Activated CD4-positive, alpha-beta T cell treated with anti-CD3 and anti-CD28 coated beads, Interleukin-2, Interleukin-4, amounts not matched to agents 100 ng/mL and 50 ng/mL, durations not matched to agents 16 hours and 8 hours (primary cell): ENCODE data around the gene TMEM9.

ENCODE experiments used
- DNase-seq: peaks from one replicate; pipeline ENCODE4 v3.0.0-alpha.2; 2020; ENCODE audit warnings: low spot score

Gene TMEM9

DNA sequence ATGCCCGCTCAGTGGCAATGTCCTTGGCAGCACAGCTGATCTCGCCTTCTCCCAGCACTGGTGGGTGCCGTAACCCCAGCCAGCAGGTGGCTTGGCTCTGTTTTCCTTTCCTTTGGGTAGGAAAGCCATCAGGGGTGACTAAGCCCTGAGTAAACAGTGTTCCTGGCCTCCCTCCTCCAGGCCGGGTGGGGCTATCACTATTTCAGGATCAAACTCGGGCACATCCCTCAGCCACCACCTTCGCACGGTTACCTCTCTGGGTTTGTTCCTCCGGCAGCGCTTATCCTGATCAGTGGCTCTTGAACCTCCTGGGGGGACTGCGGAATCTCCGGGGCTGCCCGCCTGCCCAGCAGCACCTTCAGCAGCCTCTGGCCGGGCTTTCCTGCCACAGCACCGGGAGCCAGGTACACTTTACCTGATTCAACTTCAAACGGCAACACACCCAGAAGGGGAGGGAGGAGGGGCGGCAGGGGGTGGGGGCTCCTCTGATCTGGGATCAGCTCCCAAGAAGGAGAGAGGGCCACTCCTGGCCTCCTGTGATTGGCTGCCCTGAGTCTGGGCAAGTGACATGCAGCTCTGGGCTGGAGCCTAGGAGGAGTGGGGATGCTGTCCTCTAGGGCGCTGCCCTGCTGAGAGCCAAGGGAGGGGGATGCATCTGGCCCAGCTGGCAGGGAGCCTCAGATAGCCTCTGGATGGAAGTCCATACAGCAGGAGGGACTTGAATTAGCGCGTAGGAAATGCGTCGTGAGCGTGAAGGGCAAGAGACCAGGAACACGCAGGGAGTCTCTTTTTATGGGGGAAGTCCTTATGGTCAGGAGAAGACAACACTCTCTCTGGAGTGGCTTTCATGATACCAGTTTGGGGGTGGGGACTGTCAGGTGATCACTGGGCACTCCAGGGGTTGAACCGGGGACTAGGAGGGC is 27.2 kb downstream of the TMEM9 start, which contains the start of gene ASCL5:
Gene ASCL5 (minus strand): TSS at position 353 of the 923 bp plus-strand sequence. CDS start 11,812 bp downstream, outside the sequence.
- DNase-seq, result no peak

DNA sequence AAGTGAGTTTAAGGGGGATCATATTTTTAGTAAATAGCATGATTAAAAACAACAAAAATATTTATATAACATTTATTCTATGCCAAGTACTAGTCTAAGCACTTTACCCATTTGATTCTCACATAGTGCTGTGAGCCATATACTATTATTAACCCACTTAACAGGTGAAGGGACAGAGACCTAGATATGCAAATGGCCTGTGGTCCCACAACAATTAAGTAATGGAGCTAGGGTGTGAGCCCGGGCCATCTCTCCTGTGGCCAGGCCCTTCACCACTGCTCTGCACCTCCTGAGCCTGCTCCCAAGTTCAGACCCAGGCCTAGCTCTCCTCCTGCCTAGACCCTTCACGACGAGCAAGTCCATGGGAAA is 27.8 kb downstream of the TMEM9 start:
- DNase-seq, result no peak

- no peak for DNase-seq
These were observed 28.5 kb downstream of the TMEM9 start for GRCh38 chr1:201125800-201126199.

DNA sequence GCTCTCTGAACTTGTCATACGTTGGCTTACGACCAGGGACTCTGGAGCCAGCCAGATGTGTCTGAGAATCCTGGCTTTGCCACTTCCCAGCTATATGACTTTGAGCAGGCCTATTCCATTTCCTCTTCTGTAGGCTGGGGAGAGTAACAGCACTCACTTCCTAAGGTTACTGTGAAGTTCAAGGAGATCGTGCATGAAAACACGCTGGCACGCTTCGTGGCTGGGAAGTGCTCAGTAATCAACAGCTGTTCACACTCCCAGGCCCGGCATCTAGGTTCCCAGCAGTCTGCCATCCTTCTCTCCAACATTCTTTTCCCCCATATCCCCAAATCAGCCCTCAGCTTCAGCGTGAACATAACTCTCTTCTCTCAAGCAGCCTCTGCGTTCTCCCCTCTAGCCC is 29.3 kb downstream of the TMEM9 start:
- no peak for DNase-seq

DNA sequence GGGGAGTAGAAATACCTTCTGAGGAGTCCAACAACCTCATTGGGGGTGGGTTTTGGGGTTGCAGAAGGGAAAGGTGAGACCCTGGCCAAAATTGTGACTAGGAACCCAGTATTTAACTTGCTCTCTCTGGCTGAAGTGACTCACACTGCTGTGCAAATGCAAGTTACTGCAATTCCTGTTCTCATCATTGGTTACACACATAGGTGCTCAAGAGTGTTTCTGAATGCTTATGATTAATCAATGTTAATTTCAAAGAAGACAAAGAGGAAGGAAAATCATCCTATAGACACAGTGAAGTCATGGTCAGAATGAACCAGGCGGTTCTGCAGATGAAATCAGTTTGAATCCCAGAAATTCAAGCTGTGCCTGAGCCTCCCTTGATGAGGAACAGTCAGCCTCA is 30.4 kb downstream of the TMEM9 start:
- DNase-seq, result no peak

DNA sequence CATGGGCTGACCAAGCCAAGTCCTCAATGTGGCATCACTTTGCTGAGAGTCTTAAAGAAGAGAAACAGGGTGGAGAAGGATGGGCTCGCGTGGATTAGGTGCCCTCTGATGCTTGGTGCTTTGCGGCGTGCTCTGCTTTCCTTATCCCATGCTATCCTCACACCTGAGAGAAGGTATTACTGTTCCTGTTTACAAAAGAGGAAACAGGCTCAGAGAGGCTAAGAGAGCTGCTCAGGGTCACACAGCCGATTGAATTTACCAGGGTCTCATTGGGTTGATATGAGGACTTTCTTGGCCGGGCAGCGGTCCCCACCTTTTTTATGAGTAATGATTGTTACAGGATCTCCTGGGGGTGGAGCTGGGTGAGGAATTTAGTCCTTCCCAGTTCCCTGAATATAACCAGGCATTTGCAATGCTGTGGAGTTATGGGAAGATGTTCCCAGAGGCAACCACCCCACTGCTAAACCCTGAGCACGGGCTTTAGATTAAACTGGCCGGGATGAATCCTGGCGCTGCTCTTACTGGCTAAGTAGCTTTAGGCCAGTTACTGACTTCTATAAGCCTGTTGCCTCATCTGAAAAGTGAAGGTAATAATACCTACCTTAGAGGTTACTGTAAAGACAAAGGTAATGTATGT is 31.8 kb downstream of the TMEM9 start:
- no peak for DNase-seq

DNA sequence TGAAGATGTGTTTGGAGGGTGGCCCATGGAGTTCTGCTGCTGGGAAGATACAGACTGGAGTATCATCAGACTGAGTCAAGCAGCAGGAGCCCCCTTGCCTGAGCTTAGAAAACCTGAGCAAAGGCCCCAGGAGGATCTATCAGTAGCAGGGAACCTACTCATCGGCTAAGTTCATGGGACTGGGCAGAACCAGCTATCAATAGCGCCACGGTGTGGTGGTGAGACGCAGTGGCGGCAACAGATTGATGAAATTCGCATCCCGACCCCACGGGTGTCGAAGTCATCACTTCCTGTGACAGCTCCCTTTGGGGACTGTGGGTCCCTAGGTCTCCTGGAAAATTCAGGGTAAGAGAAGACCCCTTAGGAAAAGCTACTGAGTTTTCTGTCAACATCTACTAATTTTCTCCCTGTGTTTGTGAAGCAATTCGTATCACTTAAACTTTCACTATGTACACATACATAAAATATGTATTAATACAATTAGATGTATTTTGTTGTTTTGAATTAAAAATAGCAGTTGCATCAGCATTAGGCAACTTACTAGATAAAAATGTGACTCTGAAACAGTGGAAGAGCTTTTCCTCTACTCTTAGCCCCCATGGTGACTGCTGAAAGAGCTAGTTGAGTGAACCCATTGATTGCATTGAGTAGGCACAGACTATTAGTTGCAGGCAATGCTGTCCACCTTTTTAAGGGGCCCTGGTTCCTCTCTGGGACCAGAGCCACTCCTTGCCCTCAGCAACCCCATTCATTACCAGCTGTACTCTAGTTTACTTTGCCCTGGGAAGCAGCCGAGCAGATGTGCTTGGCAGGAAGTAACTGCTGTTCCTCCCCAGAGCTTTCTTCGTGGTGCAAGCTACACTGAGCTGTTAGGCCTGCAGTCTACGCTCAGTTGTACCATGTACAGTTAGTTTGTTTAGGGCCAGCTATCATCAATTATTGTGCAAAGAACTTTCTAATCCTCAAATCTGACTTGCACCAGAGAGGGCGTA is 34.8 kb downstream of the TMEM9 start:
- peak; percentile 56 for DNase-seq

GRCh38 chr1:201116091-201116490 is 38.2 kb downstream of the TMEM9 start:
- DNase-seq, result no peak

GRCh38 chr1:201115390-201115937 is 38.8 kb downstream of the TMEM9 start:
- no peak for DNase-seq

GRCh38 chr1:201114245-201115131 is 39.8 kb downstream of the TMEM9 start:
- DNase-seq, result peak; percentile 81

DNA sequence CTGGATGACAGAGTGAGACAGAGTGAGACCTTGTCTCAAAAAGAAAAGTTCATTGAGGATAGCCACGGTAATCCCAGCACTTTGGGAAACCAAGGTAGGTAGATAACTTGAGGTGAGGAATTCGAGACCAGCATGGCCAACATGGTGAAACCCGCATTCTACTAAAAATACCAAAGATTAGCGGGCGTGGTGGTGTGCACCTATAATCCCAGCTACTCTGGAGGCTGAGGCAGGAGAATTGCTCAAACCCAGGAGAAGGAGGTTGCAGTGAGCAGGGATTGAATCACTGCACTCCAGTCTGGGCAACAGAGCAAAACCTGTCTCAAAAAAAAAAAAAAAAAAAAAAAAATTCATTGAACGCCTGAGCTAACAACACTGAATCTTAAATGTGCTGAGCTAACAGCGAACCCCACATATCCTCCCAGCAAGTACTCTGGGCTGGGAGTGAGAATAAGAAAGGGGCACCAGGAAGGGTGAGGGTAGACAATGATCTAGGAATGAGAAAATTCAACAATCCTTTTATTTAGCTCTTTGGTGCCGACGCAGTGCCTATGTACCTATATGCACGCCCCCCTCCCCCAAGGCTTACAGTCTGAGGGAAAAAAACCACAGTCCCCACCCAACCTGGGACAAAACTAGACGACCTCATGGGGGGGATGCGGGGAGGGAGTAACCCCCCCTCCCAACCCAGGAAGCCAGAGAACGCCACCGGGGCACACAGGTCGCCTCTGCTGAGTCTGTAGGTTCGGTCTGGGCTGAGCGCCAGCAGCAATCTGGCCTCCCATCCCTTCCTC is 40.6 kb downstream of the TMEM9 start:
- DNase-seq, result no peak

DNA sequence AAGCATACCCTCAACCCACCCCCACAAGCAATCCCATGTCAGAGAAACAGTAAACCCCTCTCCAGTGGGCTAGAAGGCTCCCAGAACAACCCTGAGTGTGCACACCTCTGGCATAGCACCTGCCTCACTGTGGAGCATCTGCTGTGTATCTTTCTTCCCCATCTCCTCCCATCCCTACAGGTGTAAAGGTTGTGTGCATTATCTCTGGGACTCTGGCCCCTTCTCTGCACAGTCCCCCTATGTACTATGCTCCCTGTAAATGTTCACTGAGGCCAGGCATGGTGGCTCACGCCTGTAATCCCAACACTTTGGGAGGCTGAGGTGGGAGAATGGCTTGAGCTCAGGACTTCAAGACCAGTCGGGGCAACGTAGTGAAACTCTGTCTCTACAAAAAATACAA is 41.3 kb downstream of the TMEM9 start:
- no peak for DNase-seq

DNA sequence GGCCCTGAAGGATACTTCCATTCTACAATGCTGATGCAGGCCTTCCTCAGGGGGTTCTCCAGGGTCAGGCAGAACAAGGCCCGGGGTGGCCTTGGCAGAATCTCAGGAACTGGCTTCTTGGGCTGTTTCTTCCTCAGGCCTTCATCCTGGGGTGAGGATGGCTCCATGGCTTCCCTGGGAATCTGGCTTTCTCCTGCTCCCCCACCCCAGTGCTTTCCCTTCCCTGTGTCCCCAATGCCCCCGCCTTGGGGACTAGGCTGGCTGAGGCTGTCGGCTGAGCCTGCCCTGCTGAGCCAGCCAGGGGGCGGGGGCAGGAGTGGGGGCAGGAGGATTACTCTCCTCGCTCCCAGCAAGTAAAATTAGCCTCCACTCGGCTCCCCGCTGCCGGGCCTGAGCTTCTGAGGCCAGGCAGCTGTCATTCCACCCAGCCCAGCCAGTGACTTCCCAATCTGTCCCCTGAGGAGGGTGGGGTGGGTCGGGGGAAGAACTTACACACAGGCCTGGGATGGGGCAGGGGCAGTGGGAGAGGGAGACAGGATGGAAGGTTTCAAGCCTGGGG is 42.0 kb downstream of the TMEM9 start, which contains the start of gene CACNA1S:
Gene CACNA1S (minus strand): TSS at position 254 of the 559 bp plus-strand sequence. CDS start 87 bp downstream, at position 167.
- DNase-seq, result no peak

DNA sequence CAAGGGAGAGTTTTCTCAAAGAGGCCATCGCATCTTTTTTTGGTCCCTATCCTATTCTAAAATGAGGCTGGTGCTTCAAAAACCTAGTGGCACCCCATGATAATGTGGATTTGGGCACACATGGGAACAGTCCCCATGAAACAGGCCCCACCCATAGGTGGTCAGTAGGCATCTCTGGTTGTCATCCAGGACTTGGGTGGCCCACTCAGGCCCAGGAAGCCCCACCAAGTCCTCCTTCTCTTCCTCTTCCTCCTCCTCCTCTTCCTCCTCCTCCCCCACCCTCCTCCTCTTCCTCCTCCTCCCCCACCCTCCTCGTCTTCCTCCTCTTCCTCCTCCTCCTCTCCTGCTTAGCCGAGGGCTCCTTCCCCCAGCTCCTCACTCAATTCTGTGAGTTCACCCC is 42.6 kb downstream of the TMEM9 start:
- no peak for DNase-seq

DNA sequence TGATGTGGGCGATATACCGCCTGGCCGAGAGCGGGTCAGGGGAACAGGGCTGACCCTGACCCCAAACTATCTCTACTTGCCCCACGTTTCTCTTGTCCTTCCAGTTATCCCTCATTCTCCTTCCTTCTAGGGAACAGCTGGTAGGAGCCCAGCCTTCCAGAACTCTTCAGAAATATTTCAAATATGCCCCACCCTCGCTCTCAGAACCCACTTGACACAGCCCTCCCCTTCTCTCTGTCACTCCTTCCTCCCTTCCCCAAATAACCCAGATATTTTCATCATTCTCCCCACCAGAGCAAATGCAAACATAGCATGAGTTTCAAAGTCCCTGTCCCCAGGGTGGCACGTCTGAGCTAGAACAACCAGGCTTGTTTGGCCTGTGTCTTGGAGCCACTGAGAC is 43.1 kb downstream of the TMEM9 start:
- no peak for DNase-seq

GRCh38 chr1:201110616-201111015 is 43.7 kb downstream of the TMEM9 start:
- DNase-seq, result no peak

- no peak for DNase-seq
These were observed 44.1 kb downstream of the TMEM9 start for GRCh38 chr1:201110138-201110537.

GRCh38 chr1:201109651-201110050 is 44.6 kb downstream of the TMEM9 start:
- DNase-seq, result no peak

- DNase-seq, result no peak
These were observed 45.7 kb downstream of the TMEM9 start for GRCh38 chr1:201108614-201109013.

DNA sequence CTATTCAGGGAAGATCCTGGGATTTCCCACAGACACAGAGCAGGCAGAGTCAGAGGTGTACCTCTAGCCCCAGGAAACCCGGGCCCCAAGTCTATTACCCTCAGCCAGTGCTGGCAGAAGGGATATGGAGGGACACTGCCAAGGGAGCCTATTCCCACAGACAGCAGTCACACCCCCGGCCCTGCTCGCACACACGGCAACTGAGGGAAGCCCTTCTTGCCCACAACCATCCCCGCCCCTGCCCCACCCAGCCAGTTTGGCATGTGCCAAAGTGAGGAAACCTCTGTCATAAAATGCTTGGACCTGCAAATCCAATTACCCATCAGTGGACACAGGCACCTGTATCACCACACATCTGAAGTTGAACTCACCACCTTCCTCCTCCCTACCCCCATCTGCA is 48.6 kb downstream of the TMEM9 start:
- no peak for DNase-seq
